CD4-positive, alpha-beta T cell treated with Interferon gamma for 1 hour (primary cell): ENCODE data around the gene PRDX2.

Experiments
- DNase-seq: peaks from one replicate; pipeline ENCODE4 v3.0.0-alpha.2; 2020

The PRDX2 gene

DNA sequence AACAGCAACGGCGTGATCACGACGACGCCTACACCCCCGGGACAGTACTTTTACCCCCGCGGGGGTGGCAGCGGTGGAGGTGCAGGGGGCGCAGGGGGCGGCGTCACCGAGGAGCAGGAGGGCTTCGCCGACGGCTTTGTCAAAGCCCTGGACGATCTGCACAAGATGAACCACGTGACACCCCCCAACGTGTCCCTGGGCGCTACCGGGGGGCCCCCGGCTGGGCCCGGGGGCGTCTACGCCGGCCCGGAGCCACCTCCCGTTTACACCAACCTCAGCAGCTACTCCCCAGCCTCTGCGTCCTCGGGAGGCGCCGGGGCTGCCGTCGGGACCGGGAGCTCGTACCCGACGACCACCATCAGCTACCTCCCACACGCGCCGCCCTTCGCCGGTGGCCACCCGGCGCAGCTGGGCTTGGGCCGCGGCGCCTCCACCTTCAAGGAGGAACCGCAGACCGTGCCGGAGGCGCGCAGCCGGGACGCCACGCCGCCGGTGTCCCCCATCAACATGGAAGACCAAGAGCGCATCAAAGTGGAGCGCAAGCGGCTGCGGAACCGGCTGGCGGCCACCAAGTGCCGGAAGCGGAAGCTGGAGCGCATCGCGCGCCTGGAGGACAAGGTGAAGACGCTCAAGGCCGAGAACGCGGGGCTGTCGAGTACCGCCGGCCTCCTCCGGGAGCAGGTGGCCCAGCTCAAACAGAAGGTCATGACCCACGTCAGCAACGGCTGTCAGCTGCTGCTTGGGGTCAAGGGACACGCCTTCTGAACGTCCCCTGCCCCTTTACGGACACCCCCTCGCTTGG, 9.3 kb downstream of the PRDX2 start:
- DNase-seq, result peak; percentile 67

DNA sequence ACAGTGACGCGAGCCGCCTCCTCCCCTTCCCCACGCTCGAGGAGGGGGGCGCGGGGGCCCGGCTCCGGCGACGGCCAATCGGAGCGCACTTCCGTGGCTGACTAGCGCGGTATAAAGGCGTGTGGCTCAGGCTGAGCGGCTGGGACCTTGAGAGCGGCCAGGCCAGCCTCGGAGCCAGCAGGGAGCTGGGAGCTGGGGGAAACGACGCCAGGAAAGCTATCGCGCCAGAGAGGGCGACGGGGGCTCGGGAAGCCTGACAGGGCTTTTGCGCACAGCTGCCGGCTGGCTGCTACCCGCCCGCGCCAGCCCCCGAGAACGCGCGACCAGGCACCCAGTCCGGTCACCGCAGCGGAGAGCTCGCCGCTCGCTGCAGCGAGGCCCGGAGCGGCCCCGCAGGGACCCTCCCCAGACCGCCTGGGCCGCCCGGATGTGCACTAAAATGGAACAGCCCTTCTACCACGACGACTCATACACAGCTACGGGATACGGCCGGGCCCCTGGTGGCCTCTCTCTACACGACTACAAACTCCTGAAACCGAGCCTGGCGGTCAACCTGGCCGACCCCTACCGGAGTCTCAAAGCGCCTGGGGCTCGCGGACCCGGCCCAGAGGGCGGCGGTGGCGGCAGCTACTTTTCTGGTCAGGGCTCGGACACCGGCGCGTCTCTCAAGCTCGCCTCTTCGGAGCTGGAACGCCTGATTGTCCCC, 10.1 kb downstream of the PRDX2 start, which contains the start of gene JUNB:
Gene JUNB, plus strand, starts transcription at position 142 of the 706 bp plus-strand sequence. Its CDS starts 286 bp downstream, at position 428.
- DNase-seq, result peak; percentile 99

DNA sequence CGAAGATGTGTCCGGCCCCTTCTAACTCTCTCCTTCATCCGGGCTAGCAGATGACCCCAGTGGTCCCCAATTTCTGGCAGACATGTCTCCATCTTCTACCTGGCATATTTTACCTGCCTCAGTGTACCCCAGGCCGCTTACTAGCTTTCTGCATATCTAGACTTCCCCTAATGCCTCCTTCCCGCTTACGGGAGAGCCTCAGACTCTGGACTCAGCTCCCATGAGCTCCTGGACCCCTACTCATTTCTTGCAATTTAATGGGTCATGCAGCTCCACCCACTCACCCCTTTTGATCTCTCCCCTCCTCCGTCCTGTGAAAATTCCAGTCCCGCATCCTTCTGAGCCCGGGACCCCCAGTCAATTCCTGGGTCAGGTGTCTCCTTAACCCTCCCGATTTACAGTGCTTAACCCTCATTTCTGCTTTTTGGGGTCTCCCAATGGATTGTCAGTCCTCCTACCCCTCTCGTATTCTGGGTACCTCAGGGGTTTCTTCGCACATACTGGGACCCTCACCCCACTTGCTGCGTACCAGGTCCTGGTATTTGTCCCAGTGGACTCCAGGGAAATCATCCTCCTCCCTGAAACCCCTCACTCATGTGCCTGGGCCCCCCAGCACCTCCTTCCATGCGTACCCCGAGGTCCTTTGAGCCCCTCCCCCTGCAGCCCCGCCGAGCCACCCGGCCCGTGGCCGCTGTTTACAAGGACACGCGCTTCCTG, 10.8 kb downstream of the PRDX2 start:
- DNase-seq, result no peak

DNA sequence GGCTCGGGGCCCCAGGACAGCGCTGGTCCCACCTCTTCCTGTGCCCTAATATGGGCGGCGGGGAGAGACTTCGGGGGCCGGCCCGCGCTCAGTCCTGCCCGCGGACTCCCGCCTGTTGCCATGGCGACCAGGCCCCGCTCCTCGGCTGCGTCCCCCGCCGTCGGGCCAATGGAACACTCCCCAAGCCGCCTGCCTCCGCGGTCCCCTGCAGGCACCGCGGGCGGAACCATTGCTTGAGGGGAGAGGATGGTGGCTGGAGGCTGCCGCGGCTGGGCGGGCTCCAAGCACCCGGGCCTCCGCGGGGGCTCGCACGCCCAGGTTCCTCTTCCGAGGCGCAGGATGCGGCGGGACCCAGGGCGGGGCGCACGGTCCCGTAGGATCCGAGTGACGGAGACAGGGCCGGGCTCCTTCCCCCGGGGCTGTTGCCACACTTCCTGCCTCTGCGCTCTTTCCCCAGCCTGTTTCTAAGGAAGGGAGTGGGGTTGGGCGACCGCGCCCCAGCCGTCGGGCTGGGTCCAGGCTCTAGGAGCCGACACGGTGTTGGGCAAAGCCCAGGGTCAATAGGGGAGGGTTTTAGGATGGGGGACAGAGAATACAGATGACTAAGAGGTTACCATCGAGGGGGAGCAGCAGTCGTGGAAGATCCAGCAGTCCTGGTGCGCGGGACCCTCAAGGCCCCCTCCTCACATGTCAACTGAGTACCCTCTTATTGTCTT, 11.5 kb downstream of the PRDX2 start:
- DNase-seq, result peak; percentile 99

DNA sequence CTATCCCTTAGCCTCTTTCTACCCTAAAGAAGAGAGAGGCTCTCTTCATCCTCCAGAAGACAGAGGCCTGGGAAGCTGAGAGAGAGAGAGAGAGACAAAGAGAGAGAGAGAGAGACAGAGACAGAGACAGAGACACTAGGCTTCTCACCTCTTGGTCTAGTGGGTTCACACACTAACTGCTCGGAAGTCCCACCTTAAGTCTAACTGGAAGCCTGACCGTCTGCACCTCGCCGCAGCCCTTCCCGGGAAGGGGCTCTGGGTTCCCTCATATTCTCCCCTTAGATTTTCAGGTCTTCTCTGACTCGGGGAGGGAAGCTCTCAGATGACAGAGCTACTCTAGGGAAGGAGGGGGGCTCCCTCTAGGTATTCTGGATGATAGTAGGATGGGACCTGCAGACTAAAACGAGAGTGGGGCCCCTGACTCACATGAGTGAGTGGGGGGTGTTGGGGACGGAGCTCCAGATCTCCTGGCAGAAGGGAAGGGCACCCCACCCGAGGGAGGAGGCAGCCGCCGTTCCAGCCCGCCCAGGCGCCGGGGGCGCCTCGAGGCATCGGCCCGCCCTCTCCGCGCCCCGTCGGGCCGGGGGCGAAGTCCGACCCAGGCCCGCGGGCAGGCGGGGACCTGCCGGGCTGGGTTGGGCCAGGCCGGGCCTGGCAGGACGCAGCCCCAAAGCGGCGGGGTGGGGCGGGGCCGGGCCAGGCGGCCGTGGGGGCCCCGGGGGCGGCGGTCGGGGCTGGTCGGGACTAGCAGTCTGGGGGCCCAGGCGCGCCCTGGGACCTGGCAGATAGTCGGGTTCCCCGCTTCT, 12.3 kb downstream of the PRDX2 start:
- DNase-seq, result no peak

DNA sequence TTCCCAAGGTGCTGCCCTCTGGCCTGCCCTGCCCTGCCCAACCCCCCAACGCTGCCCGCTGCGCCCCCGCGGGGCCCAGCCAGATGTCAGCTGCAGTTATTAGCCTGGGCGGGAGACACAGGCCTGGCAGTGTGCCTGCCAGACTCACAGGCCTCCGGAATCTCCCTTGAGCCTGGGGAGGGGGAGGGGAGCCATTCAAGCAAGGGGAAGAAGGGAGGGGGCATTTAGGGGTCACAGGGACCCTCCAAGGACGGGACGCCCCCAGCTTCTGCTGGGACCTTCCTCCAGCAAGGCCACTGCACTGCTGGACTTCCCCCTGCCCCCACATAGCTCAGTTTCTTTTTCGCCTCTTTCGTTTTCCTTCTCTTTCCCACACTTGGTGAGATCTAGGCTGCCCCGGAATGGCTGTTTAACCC, 12.9 kb downstream of the PRDX2 start:
- DNase-seq, result peak; percentile 86

DNA sequence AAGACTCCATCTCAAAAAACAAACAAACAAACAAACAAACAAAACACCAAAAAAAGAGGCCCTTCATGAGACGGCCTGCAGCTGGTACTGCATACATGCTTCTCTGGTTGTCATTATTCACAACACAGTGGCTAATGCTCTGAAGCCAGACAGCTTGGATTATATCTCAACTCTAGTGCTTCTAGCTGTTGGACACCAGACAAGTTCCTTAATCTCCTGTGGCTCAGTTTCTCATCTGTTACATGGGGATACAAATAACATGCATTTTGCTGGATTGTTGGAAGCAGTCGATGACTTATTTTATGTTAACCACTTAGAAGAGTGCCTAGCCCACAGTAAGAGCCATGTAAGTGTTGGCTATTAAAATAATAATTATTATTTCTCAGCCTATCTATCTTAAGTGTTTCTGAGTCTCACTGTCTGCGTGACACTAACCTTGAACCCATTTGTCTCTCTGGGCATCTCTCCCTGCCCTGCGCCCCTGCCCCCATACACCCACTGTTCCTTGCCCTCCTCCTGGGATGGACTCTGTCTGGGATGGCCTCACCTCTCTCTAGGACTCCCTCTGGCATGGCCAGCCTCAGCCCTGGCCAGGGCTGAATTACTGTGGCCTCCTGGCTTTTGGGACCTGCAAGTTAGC, 13.4 kb downstream of the PRDX2 start:
- no peak for DNase-seq

DNA sequence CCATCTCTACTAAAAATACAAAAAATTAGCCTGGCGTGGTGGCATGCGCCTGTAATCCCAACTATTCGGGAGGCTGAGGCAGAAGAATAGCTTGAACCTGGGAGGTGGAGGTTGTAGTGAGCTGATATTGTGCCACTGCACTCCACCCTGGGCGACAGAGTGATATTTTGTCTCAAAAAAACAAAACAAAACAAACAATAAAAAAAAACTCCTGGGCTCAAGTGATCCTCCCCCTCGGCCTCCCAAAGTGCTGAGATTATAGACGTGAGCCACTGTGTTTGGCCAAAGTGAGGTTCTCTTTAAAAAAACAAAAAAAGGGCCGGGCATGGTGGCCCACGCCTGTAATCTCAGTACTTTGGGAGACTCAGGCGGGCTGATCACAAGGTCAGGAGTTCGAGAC, 14.1 kb downstream of the PRDX2 start:
- no peak for DNase-seq

DNA sequence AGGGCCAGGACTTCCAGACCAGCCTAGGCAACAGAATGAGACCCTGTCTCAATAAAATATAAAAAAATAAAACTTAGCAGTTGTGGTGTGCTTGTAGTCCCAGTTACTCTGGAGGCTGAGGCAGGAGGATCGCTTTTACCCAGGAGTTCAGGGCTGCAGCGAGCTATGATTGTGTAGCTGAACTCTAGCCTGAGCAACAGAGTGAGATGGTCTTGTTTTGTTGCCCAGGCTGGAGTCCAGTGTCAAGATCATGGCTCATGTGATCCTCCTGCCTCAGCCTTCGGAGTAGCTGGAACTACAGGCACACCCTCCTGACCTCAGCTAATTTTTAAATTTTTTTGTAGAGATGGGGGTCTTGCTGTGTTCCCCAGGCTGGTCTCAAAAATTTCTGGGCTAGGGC, 14.6 kb downstream of the PRDX2 start:
- DNase-seq, result no peak

DNA sequence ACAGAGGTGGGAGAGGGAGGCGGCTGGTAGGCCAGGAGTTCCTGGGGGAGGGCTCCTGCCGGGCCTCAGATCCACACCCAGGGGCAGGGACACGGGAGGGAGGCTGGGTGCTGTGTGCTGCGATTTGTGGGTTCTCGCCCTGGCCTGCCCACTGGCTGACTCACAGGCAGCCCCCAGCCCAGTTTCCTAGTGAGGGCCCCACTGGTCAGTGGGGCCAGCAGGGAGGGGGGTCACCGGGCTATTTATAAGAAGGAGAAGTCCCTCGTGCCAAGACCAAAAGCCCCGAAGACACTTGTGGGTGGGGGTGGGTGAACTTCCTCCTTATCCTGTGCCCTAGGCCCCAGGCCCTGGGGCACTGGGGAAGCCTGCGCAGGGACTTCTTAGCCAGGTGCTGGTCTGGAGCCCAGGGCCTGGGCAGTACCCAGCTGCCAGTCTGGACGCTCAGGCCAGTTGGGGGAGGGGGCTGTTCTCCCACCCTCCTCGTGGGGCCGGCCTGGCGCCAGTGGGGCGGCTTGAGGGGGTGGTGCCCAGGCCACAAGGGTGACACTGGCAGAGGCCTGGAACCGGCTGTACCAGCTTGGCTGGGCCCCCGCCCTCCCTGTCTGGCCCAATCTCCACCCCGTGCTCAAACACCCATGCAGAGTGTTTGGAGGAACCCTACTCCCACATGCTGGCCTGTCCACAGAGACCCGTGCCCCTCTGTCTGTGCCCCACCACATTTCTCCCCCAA, 15.3 kb downstream of the PRDX2 start:
- DNase-seq, result peak; percentile 86

DNA sequence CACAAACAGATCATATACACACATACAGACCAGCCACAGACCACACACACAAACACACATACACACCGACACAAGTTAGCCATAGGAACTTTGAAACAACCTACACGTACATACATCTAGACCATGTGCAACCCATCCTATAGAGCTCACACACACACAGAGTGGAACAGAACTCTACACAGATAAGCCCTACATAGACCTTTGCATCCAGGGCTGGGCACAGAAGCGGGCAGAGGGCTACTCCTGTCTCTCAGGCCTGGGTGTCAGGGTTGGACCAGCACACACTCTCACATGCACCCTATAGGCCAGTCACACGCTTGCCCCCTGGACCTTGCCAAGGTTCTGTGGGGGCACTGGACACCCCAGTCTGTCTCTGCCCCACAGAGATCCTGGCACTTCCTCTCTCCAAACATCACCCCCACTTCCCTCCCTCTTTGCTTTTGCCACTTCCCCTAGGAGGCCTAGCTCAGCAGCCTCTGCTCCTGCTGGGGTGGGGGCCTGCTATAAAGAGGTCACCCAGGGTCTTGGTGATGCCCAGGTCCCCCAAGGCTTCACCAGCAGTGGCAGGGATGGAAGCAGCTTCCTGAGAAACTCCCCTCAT, 16.1 kb downstream of the PRDX2 start:
- DNase-seq, result peak; percentile 51

DNA sequence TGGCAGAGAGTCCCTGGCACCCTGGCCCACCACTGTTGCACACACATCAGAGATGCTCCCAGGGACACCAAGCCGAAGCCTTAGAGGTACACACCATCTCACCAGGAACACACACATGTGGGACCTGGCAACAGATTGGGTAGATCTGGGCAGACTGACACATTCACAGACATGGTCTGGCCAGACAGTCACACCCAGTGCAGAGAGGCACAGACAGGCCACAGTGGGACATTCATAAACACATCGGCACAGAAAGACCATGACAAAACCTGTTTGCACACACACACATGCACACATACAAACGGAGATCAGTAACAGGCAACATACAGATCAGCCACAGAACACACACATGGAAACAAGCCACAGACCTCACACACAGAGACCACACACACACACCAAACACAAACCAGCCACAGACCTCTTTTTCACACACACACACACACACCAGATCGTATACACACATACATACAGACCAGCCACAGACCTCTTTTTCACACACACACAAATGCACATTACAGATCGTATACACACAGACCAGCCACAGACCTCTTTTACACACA, 16.6 kb downstream of the PRDX2 start:
- DNase-seq, result peak; percentile 67

DNA sequence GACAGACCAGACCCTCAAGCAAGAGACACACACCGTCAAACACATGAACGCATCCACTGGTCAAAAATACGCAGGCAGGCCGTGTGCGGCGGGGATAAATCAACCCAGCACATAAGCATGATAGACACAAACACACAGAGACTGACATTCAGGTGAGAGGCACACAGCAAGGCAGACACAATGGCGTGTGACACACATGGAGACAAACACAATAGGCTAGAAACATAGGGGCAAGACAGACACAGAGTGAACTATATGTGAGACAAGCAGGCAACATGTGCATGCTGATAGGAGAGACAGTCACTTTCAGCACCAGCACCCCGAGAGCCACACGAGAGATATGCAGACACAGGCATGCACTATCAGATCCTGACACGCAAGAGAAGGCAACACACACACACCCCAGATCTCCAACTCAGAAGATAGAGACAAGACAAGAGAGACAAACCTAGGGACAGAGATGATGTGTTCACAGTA, 17.2 kb downstream of the PRDX2 start:
- no peak for DNase-seq

DNA sequence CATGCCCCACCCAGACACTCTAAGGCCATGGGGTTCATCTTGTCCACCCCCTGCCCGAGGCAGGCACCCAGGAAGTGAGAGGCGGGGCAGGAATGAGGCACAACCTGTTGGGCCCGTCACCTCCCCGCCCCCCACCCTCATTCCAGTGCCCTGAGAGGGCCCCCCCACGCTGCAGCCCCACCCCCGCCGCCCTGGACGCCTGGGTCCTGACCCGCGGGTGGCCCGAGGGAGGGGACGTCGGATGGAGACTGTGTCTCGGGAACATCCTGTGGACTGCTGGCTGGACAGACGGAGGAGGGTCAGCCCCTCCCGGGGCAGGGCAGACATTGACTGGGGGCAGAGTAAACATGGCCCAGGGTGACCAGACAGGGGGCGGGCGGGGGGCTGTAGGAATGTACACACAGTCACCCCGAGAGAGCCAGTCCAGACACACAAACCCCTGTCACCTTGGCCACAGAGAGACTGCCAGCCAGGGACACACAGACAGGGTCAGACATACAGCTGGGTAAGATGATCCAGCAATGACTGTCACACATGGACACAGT, 17.7 kb downstream of the PRDX2 start:
- DNase-seq, result peak; percentile 51

DNA sequence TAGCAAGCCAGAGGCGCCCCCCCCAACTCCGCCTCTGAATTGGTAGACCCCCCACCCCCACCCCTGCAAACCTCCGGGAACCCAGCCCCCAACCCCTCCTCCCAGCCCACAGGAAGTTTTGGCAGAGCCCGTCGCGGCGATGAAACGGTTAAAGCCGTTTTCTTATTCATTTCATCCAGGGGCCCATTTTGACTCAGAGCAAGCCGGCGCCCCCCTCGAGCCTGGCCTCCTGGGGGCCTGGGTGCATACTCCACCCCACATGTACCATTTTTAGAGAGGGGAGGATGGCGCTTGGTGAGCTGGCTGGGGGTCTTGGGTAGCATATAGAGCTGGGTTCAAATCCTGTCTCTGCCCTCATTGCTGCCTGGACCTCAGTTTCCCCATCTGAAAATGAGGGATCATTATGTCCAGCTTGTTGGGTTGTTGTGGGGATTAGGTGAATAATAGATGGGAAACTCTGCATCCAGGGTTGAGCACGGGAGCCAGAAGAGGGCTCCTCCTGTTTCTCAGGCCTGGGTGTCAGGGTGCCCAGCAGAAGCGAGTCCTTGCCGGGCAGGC, 18.2 kb downstream of the PRDX2 start:
- no peak for DNase-seq

DNA sequence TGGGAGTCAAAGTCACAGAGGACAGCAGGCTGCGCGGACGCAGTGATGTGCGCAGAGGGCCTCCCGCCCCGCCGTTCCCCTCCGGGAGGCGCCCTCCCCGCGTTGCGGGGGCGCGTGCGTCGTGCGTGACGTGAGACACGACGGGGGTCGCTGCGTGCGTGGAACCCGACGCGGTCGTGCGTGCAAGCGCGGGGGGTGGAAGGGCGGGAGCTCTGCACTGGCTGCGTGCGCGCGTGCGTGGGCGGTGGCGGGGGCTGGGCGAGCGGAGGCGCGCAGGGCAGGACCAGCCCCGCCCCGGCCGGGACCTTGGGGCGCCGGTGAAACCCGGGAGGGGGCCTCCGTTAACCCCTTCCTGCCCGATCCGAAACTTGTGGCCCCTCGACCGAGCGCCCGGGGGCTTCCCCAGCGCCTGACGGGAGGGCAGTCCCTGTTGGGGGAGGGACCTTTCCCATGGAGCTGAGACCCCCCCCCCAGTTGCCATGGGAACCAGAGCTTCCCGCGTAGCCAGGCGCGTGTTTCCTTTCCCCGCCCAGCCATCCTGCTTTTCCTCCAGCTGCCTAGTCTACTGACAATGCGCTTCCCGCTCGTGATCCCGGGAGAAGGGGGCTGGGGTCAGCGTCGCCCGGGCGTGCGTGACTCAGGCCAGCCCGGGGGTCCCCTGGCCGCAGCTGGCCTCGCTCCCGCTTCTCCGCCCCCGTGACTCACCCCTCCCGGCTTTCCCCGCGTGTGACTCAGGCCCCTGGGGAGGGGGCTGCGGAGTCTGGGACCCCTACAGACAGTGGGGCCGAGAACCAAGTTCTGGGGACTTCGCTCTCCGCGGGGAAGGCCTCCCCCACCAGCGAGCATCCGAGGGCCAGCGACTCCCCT, 18.9 kb downstream of the PRDX2 start:
- DNase-seq, result peak; percentile 97

DNA sequence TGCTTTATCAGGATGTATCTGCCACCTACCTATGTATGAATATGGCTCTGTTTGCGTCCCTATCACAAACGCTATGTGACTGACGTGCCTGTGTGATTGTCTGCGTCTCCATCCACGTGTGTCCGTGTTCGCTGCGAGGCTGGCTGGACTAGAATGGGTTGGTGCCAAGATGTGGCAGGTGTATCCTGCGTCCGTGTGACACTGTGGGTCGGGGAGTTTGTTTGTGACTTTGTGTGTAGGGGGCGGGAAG, 19.5 kb downstream of the PRDX2 start:
- DNase-seq, result no peak

DNA sequence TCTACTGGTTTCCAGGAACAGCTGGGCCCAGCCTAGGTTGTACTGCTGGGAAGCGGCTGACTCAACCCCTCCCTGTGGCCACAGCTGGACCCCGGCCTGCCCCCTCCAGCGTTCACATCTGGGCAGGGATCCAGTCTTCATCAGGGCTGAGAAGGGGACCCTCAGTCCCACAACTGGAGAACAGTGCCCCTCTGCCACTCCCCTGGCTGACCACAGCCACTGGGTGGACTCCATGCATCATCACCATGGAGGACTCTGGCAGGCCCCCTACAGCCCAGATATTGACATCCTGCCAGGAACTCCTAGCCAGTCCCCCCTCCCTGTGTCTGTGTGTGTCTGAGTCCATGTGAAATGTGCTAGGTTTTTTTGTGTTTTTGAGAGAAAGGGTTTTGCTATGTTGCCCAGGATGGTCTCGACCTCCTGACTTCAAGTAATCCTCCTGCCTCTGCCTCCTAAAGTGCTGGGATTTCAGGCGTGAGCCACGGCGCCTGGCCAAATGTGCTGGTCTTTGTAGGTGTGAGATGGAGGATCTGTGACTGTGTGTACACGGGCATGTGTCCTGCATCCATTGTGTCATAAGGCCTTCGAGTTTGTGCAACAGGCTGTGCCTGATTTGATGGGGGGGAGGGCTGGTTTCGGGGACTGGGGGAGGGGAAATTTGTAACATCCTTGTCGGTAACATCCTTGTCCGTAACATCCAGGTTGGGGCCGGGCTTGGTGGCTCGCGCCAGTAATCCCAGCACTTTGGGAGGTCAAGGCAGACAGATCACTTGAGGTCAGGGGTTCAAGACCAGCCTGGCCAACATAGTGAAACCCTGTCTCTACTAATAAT, 22.2 kb downstream of the PRDX2 start:
- no peak for DNase-seq
